Measurements from ENCODE around the gene TNFAIP8. TPM values are rescaled to one million over a fixed set of nuclear protein-coding genes. Genes with fewer than 3 reads are reported as not detected.
A peak's percentile ranks its signal among the peaks of the same experiment; 100 is the strongest.

Gene TNFAIP8
- total and polyA plus RNA-seq, 2 donors (not counting 1 experiment from before 2014, with no cell fraction given): 36.7 to 37.7 TPM

- Histone ChIP-seq H3K27me3 (ENCODE audit: control insufficient read depth, insufficient read depth, low read length) (no peaks in the 10 kb centered on the region), H2AFZ (ENCODE audit: low read length) (no peak overlapping the region), H3K9me3 (ENCODE audit: control insufficient read depth, insufficient read depth, low read depth, low read length) (no peaks in the 10 kb centered on the region), H3K79me2 (ENCODE audit: control insufficient read depth, insufficient read depth, low read length) (no peaks in the 10 kb centered on the region), H3K4me3 (replicated peaks in 1 of 4; ENCODE audit: control extremely low read depth in 1 of 4, insufficient read depth in 1 of 4, low read depth in 3 of 4, low read length in 4 of 4) (no peak overlapping the region), H3K9ac (ENCODE audit: insufficient read depth, low read length) (no peak overlapping the region), H3K4me1 (ENCODE audit: control insufficient read depth, extremely low read depth, insufficient read depth, low read length) (peaks cover 4% of the 10 kb centered on the region), H3K4me2 (ENCODE audit: extremely low read depth, insufficient read depth, low read length) (no peak overlapping the region), H4K20me1 (ENCODE audit: control insufficient read depth, extremely low read depth, insufficient read depth, low read length) (no peaks in the 10 kb centered on the region), H3K27ac (ENCODE audit: insufficient read depth, low read length) (no peak overlapping the region), H3K36me3 (ENCODE audit: control insufficient read depth, insufficient read depth, low read length) (no peaks in the 10 kb centered on the region)
- DNase-seq (ENCODE audit: low read depth in 2 of 2): no peak
- no peak for TF ChIP-seq EZH2 (IDR thresholded peaks at IDR 0.05; ENCODE audit: low read length, missing control alignments)
- TF ChIP-seq CTCF (conservative IDR thresholded peaks at IDR 0.05 in 1 of 2, IDR thresholded peaks at IDR 0.05 in 1 of 2; ENCODE audit: low read depth in 1 of 2, low read length in 2 of 2): no peak
These were observed 4.1 kb downstream of the TNFAIP8 start for GRCh38 chr5:119359737-119360413.

GRCh38 chr5:119360905-119361593 lies 5.2 kb downstream of the TNFAIP8 start:
- Histone ChIP-seq H3K27ac (ENCODE audit: insufficient read depth, low read length) (no peak overlapping the region), H4K20me1 (ENCODE audit: control insufficient read depth, extremely low read depth, insufficient read depth, low read length) (no peaks in the 10 kb centered on the region), H3K4me3 (replicated peaks in 1 of 4; ENCODE audit: control extremely low read depth in 1 of 4, insufficient read depth in 1 of 4, low read depth in 3 of 4, low read length in 4 of 4) (no peak overlapping the region), H3K79me2 (ENCODE audit: control insufficient read depth, insufficient read depth, low read length) (no peaks in the 10 kb centered on the region), H3K27me3 (ENCODE audit: control insufficient read depth, insufficient read depth, low read length) (no peaks in the 10 kb centered on the region), H3K4me1 (ENCODE audit: control insufficient read depth, extremely low read depth, insufficient read depth, low read length) (peaks cover 4% of the 10 kb centered on the region), H2AFZ (ENCODE audit: low read length) (no peak overlapping the region), H3K9ac (ENCODE audit: insufficient read depth, low read length) (no peak overlapping the region), H3K36me3 (ENCODE audit: control insufficient read depth, insufficient read depth, low read length) (no peaks in the 10 kb centered on the region), H3K4me2 (ENCODE audit: extremely low read depth, insufficient read depth, low read length) (no peak overlapping the region), H3K9me3 (ENCODE audit: control insufficient read depth, insufficient read depth, low read depth, low read length) (no peaks in the 10 kb centered on the region)
- TF ChIP-seq EZH2 (IDR thresholded peaks at IDR 0.05; ENCODE audit: low read length, missing control alignments): no peak
- TF ChIP-seq CTCF (conservative IDR thresholded peaks at IDR 0.05 in 1 of 2, IDR thresholded peaks at IDR 0.05 in 1 of 2; ENCODE audit: low read depth in 1 of 2, low read length in 2 of 2): no peak
- DNase-seq (ENCODE audit: low read depth in 2 of 2): peak in 1 of 2 donors; percentile 85

- Histone ChIP-seq H3K4me2 (ENCODE audit: extremely low read depth, insufficient read depth, low read length) (no peak overlapping the region), H3K27ac (ENCODE audit: insufficient read depth, low read length) (no peak overlapping the region), H4K20me1 (ENCODE audit: control insufficient read depth, extremely low read depth, insufficient read depth, low read length) (no peaks in the 10 kb centered on the region), H3K27me3 (ENCODE audit: control insufficient read depth, insufficient read depth, low read length) (no peaks in the 10 kb centered on the region), H3K79me2 (ENCODE audit: control insufficient read depth, insufficient read depth, low read length) (no peaks in the 10 kb centered on the region), H3K4me1 (ENCODE audit: control insufficient read depth, extremely low read depth, insufficient read depth, low read length) (peaks cover 4% of the 10 kb centered on the region), H3K9ac (ENCODE audit: insufficient read depth, low read length) (no peak overlapping the region), H3K9me3 (ENCODE audit: control insufficient read depth, insufficient read depth, low read depth, low read length) (no peaks in the 10 kb centered on the region), H3K4me3 (replicated peaks in 1 of 4; ENCODE audit: control extremely low read depth in 1 of 4, insufficient read depth in 1 of 4, low read depth in 3 of 4, low read length in 4 of 4) (no peak overlapping the region), H3K36me3 (ENCODE audit: control insufficient read depth, insufficient read depth, low read length) (no peaks in the 10 kb centered on the region), H2AFZ (ENCODE audit: low read length) (no peak overlapping the region)
- TF ChIP-seq CTCF (conservative IDR thresholded peaks at IDR 0.05 in 1 of 2, IDR thresholded peaks at IDR 0.05 in 1 of 2; ENCODE audit: low read depth in 1 of 2, low read length in 2 of 2) (no peak), EZH2 (IDR thresholded peaks at IDR 0.05; ENCODE audit: low read length, missing control alignments) (no peak)
- no peak for DNase-seq (ENCODE audit: low read depth in 2 of 2)
These were observed 5.8 kb downstream of the TNFAIP8 start for GRCh38 chr5:119361594-119362125.
